HCT116 (cell line): ENCODE measurements around the gene SLC25A48.

Experiments
- ATF3 ChIP-seq: IDR thresholded peaks from 2 replicates; pipeline ENCODE4 v1.6.1; 2012
- CEBPB ChIP-seq: IDR thresholded peaks from 2 replicates; pipeline ENCODE4 v1.6.1; 2012; ENCODE audit warnings: low read depth
- CTCF ChIP-seq, 3 experiments: fragments of 200-600 bp in 1 of 3; sonication (generic) in 1 of 3; IDR thresholded peaks in 2 of 3; conservative IDR thresholded peaks in 1 of 3; 2 replicates each; pipeline ENCODE4 v1.5.1; 2012 to 2017; ENCODE audit warnings: low read depth in 2 of 3, low read length in 2 of 3, antibody characterized with exemption in 1 of 3, borderline replicate concordance in 1 of 3, control low read depth in 1 of 3, mild to moderate bottlenecking in 1 of 3, mixed read lengths in 1 of 3, mixed run types in 1 of 3, moderate library complexity in 1 of 3; ENCODE audit not compliant: insufficient read depth in 1 of 3
- EGR1 ChIP-seq: IDR thresholded peaks from 2 replicates; pipeline ENCODE4 v1.6.1; 2012; ENCODE audit warnings: low read depth
- ELF1 ChIP-seq: IDR thresholded peaks from 2 replicates; pipeline ENCODE4 v1.6.1; 2012; ENCODE audit warnings: low read depth, borderline replicate concordance
- EZH2 ChIP-seq: fragments of 200-600 bp; sonication (generic); IDR thresholded peaks from 2 replicates; pipeline ENCODE4 v1.6.1; 2017; ENCODE audit warnings: antibody characterized with exemption, mixed run types
- EZH2phosphoT487 ChIP-seq: fragments of 200-600 bp; IDR thresholded peaks from 2 replicates; pipeline ENCODE4 v1.6.1; 2018; ENCODE audit warnings: antibody characterized with exemption, borderline replicate concordance
- POLR2A ChIP-seq: IDR thresholded peaks from 2 replicates; pipeline ENCODE4 v1.7.0; 2011; ENCODE audit warnings: borderline replicate concordance; ENCODE audit not compliant: insufficient read depth, insufficient read length; ENCODE audit errors: extremely low read depth
- REST ChIP-seq: IDR thresholded peaks from 2 replicates; pipeline ENCODE4 v1.6.1; 2012; ENCODE audit warnings: low read depth
- SIN3A ChIP-seq: IDR thresholded peaks from 2 replicates; pipeline ENCODE4 v1.6.1; 2012; ENCODE audit warnings: low read depth
- SP1 ChIP-seq: IDR thresholded peaks from 2 replicates; pipeline ENCODE4 v1.6.1; 2012; ENCODE audit warnings: low read depth
- YY1 ChIP-seq: IDR thresholded peaks from 2 replicates; pipeline ENCODE4 v1.6.1; 2011; ENCODE audit warnings: low read length, low read depth, moderate library complexity, mild to moderate bottlenecking; ENCODE audit not compliant: insufficient replicate concordance; ENCODE audit errors: extremely low read depth

GRCh38 chr5:135869935-135870334 lies 35.5 kb downstream of the SLC25A48 start:
- TF ChIP-seq CTCF (IDR thresholded peaks at IDR 0.05 in 2 of 3, conservative IDR thresholded peaks at IDR 0.05 in 1 of 3; ENCODE audit: borderline replicate concordance in 1 of 3, insufficient read depth in 1 of 3, low read depth in 2 of 3, low read length in 2 of 3) (no peak), EZH2phosphoT487 (no peak), YY1 (no peak), EZH2 (no peak), POLR2A (no peak), SP1 (no peak), EGR1 (no peak), REST (no peak), CEBPB (no peak), SIN3A (no peak), ATF3 (no peak), ELF1 (no peak)
